Astrocyte of the cerebellum (primary cell): ENCODE data around the gene YBEY.

ENCODE experiments used
- DNase-seq: peaks from one replicate; pipeline ENCODE4 v3.0.0-alpha.2; 2011; ENCODE audit warnings: low read depth
- H3K4me3 ChIP-seq: 2 replicates; pipeline ENCODE4 v1.5.1; 2011; ENCODE audit warnings: mild to moderate bottlenecking, low read depth, low read length, moderate library complexity
- in situ Hi-C: cut with HindIII; loops from 2 replicates; pipeline ENCODE4 v1.10.0; 2017; ENCODE audit warnings: low sequenced_read_pairs
- TF ChIP-seq, protein P1 (sequence below): IDR thresholded peaks from 2 replicates; pipeline ENCODE4 v1.5.1; 2012; ENCODE audit warnings: low read length, low read depth, moderate library complexity, mild to moderate bottlenecking; ENCODE audit errors: missing control alignments

YBEY gene

GRCh38 chr21:46245213-46245915, 40.8 kb upstream of the YBEY start:
- in situ Hi-C loops = no loop called here
- H3K4me3 ChIP-seq = no peak overlapping the region
- TF ChIP-seq, protein P1, sequence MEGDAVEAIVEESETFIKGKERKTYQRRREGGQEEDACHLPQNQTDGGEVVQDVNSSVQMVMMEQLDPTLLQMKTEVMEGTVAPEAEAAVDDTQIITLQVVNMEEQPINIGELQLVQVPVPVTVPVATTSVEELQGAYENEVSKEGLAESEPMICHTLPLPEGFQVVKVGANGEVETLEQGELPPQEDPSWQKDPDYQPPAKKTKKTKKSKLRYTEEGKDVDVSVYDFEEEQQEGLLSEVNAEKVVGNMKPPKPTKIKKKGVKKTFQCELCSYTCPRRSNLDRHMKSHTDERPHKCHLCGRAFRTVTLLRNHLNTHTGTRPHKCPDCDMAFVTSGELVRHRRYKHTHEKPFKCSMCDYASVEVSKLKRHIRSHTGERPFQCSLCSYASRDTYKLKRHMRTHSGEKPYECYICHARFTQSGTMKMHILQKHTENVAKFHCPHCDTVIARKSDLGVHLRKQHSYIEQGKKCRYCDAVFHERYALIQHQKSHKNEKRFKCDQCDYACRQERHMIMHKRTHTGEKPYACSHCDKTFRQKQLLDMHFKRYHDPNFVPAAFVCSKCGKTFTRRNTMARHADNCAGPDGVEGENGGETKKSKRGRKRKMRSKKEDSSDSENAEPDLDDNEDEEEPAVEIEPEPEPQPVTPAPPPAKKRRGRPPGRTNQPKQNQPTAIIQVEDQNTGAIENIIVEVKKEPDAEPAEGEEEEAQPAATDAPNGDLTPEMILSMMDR = no peak
- DNase-seq = no peak

GRCh38 chr21:46246345-46246744, 39.8 kb upstream of the YBEY start:
- in situ Hi-C loops = no loop called here
- DNase-seq = no peak
- TF ChIP-seq, protein P1 = no peak

DNA sequence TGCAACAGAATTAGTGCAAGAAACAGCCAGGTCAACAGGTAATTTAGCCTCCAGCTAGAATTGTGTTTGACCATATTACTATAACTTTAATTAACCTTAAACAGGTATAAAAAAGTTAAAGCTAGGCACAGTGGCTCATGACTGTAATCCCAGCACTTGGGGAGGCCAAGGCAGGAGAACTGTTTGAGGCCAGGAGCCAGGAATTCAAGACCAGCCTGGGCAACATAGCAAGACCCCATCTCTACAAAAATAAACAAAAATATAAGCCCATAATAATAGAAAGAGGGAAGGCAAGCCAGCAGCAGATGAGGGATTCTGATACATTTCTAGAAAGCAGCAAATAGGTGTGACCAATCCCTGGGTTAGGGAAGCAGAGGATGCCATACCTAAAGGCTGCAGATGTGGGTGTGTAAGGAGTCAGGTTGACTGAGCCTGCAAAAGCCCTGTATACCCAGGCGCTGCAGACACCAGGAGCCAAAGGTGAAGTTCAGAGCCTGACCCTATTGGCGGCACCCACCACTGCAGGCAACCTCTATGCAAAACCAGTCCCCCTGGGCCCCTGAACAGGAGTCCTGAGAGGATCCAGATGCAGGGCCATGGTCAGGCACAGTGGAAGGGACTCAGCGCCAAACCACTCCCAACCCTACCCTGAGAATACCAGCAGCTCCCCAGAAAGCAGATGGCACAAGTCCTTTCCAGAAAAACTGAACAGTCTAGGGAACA, 38.3 kb upstream of the YBEY start:
- DNase-seq = no peak
- TF ChIP-seq, protein P1 = no peak
- H3K4me3 ChIP-seq = no peak overlapping the region
- in situ Hi-C loops = no loop called here

More at GRCh38 chr21:46246345-46246744, 39.8 kb upstream of the YBEY start:
- no peak overlapping the region for H3K4me3 ChIP-seq

DNA sequence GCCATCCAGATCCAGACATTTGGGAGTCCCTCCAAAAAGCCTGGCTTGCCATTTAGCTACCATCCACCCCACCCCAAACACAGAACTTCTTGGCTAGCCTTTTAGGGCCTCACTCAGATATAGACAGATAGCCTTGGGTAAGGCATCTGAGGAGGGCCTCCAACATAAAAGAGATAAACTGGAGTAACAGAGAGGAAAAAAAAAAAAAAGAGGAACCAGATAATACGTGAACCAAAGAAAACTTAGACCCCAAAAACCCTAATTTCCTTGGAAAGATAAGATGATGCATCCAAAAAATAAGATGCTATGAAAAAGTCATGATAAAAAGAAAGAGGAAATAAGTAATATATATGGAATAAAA, 37.7 kb upstream of the YBEY start:
- in situ Hi-C loops = no loop called here
- H3K4me3 ChIP-seq = no peak overlapping the region
- no peak for DNase-seq
- TF ChIP-seq, protein P1 = no peak

GRCh38 chr21:46248827-46249226, 37.3 kb upstream of the YBEY start:
- DNase-seq = no peak
- H3K4me3 ChIP-seq = no peak overlapping the region
- TF ChIP-seq, protein P1 = no peak
- in situ Hi-C loops = no loop called here

DNA sequence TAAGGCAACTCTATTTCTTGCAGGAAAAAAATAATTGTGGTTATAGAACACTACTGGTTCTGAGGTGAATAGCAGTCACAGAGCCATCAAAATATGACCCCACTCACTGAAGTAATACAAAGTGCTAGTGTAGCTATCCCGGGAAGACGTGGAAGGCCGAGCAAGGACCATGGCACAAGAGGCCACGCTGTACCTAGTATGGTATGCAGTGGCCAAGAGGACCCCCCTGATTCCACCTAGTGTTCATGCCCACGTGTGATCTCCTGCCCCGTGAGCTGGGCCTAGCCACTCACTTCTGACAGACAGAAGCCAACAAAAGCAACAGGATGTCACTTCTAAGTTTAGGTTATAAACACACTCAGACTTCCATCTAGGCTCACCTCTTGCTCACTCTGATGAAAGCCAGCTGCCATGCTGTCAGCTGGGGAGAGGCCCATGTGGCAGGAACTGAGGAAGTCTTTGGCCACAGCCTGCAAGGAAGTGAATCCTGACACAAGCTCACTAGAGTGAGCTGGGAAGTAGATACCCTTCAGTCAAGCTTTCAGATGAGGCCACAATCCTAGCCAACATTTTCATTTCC, 35.9 kb upstream of the YBEY start:
- DNase-seq = no peak
- in situ Hi-C loops = no loop called here
- H3K4me3 ChIP-seq = no peak overlapping the region
- TF ChIP-seq, protein P1 = no peak
